Stomach (tissue), 9 donors: ENCODE data around the gene PPTC7. TPM values are rescaled to one million over a fixed set of nuclear protein-coding genes. Genes with fewer than 3 reads are reported as not detected.
A peak's percentile ranks its signal among the peaks of the same experiment; 100 is the strongest.
"Not testable (repeated sequence)": the region's sequence is repeated elsewhere in the genome, so short reads cannot be mapped to it uniquely, and the experiment has no call there.

Experiments used
- DNase-seq, 2 donors: peaks; one replicate each; pipeline versions ENCODE4 v3.0.0 to v3.0.0-alpha.2; 2013 to 2019
- H3K27ac ChIP-seq, 5 donors: fragments of 200-600 bp in 4 of 5; sonication (generic) in 4 of 5; one replicate each; pipeline ENCODE4 v1.5.1; 2013 to 2019; ENCODE audit warnings: mild to moderate bottlenecking in 1 of 5, moderate library complexity in 1 of 5
- H3K27me3 ChIP-seq, 3 donors: fragments of 200-600 bp; sonication (generic); one replicate each; pipeline ENCODE4 v1.5.1; 2017 to 2019; ENCODE audit warnings: mixed run types in 1 of 3
- H3K36me3 ChIP-seq, 4 donors: fragments of 200-600 bp; sonication (generic); 1 replicate in 3 of 4; 2 replicates in 1 of 4; pipeline ENCODE4 v1.5.1; 2016 to 2019
- H3K4me1 ChIP-seq, 4 donors: fragments of 200-600 bp; sonication (generic); one replicate each; pipeline ENCODE4 v1.5.1; 2016 to 2019
- H3K4me3 ChIP-seq, 4 donors: fragments of 200-600 bp; sonication (generic) in 3 of 4; one replicate each; pipeline ENCODE4 v1.5.1; 2016 to 2019; ENCODE audit warnings: mild to moderate bottlenecking in 1 of 4
- H3K9me3 ChIP-seq, 4 donors: fragments of 200-600 bp; sonication (generic); one replicate each; pipeline ENCODE4 v1.5.1; 2016 to 2019
- EP300 ChIP-seq: sonication (generic); formaldehyde crosslinking; IDR thresholded peaks from one replicate; pipeline ENCODE4 v1.6.1; 2017; ENCODE audit warnings: antibody characterized with exemption
- POLR2A ChIP-seq, 4 donors: fragments of 450-650 bp; IDR thresholded peaks; one replicate each; pipeline ENCODE4 v1.6.1; 2016; ENCODE audit warnings: antibody characterized with exemption in 4 of 4, control low read depth in 2 of 4, mild to moderate bottlenecking in 1 of 4, moderate library complexity in 1 of 4
- POLR2AphosphoS5 ChIP-seq, 3 donors: sonication (generic); formaldehyde crosslinking; IDR thresholded peaks; one replicate each; pipeline ENCODE4 v1.6.1; 2016; ENCODE audit warnings: antibody characterized with exemption in 3 of 3
- WGBS, 5 donors: extraction: QIAGEN DNeasy Blood & Tissue Kit in 3 of 5; methylation state at CpG; one replicate each; pipeline versions ENCODE4 v1.1.5 to v1.1.7; 2013 to 2018; 5-methylcytosine and 5-hydroxymethylcytosine counted together
- intact Hi-C: fragments of 100-400 bp; cut with DNase I; formaldehyde crosslinking; loops from one replicate; pipeline ENCODE4 v1.15.1; 2023; ENCODE audit warnings: low total_unique reads
- polyA plus RNA-seq, 3 donors: library from polyadenylated mRNA; stranded (reverse); fragments of 200-250 nt; gene quantifications; one replicate each; pipeline ENCODE4 v1.2.3, GENCODE V29; 2013
- total RNA-seq, 5 donors: library from RNA; depleted of rRNA; stranded (reverse); fragments of >200 nt; gene quantifications; one replicate each; pipeline versions ENCODE4 v1.1.0 to v1.2.3, GENCODE V29; 2014 to 2016
- TF ChIP-seq, protein P1 (sequence below), 7 experiments: fragments of 450-650 bp in 4 of 7; fragments of 200-600 bp in 3 of 7; sonication (generic) in 3 of 7; IDR thresholded peaks; one replicate each; pipeline ENCODE4 v1.5.1; 2016 to 2019; ENCODE audit warnings: antibody characterized with exemption in 7 of 7, control low read depth in 2 of 7, mild to moderate bottlenecking in 1 of 7
- donor health status: healthy with polysubstance abuse.
- donor health status: Bipolar disorder and iron deficiency.
- donor health status: healthy.

PPTC7 gene
- total and polyA plus RNA-seq, 8 donors = 8.2 to 46.4 (median 14.8) TPM

DNA sequence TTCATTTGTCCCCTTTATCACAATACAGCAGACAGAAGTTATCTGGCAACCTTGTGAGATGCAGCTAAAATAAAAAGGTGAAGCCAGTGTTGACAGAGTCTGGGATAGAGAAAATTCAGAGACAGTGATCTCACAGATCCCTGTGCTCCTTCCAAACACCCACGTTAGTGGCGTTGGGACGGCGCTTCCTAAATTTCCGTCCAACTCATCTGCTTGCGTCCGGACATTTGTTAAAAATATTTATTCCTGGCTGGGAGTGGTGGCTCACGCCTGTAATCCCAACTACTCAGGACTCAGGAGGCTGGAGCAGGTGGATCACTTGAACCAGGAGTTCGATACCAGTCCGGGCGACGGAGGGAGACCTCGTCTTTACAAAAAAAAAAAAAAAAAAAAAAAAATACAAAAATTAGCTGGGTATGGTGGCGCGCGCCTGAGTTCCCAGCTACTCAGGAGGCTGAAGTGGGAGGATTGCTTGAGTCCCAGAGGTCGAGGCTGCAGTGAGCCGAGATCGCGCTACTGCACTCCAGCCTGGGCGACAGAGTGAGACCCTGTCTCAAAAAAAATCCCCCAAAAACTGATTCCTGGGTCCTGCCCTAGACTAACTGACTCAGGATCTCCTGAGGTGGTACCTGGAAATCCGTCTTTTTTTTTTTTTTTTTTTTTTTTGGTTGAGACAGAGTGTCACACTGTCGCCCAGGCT is 30.1 kb upstream of the PPTC7 start:
- Histone ChIP-seq H3K27me3 (no peaks in the 10 kb centered on the region), H3K4me3 (peak overlapping the region; percentile 66 to 85 (median 74)), H3K27ac (peak overlapping the region; percentile 44 to 82 (median 74)), H3K36me3 (peaks cover 0 to 16% (median 4%) of the 10 kb centered on the region in 4 donors), H3K9me3 (no peaks in the 10 kb centered on the region), H3K4me1 (peaks cover 0 to 16% (median 12%) of the 10 kb centered on the region in 4 donors)
- WGBS, 5 donors = 74 to 86% (median 82%) methylated on average over 21 to 23 of the region's 23 CpGs
- intact Hi-C loops = loop anchor here (10.0 kb wide), 1 partner anchor 82 kb away; no protein-coding TSS in a partner anchor
- no peak for DNase-seq
- TF ChIP-seq, protein P1, sequence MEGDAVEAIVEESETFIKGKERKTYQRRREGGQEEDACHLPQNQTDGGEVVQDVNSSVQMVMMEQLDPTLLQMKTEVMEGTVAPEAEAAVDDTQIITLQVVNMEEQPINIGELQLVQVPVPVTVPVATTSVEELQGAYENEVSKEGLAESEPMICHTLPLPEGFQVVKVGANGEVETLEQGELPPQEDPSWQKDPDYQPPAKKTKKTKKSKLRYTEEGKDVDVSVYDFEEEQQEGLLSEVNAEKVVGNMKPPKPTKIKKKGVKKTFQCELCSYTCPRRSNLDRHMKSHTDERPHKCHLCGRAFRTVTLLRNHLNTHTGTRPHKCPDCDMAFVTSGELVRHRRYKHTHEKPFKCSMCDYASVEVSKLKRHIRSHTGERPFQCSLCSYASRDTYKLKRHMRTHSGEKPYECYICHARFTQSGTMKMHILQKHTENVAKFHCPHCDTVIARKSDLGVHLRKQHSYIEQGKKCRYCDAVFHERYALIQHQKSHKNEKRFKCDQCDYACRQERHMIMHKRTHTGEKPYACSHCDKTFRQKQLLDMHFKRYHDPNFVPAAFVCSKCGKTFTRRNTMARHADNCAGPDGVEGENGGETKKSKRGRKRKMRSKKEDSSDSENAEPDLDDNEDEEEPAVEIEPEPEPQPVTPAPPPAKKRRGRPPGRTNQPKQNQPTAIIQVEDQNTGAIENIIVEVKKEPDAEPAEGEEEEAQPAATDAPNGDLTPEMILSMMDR (IDR thresholded peaks at IDR 0.05) = no peak
- TF ChIP-seq POLR2AphosphoS5 (IDR thresholded peaks at IDR 0.05) = no peak
- no peak for TF ChIP-seq EP300
- no peak for TF ChIP-seq POLR2A (IDR thresholded peaks at IDR 0.05)

DNA sequence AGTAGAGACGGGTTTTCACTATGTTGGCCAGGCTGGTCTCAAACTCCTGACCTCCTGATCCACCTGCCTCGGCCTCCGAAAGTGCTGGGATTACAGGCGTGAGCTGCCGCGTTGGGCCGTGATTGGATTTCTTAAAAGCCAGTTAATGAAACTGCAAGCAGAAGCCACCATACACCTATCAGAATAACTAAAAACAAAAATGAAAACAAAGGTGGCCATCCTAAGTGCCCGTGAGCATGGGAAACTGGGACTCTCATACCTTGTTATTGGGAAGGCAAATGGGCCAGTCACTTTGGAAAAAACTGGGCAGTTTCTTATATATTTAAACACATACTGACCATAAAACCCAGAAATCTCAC is 23.1 kb upstream of the PPTC7 start:
- Histone ChIP-seq H3K36me3 (no peaks in the 10 kb centered on the region), H3K27me3 (no peaks in the 10 kb centered on the region), H3K4me1 (no peaks in the 10 kb centered on the region), H3K27ac (peak overlapping the region in 2 of 5 donors; percentile 57 to 63), H3K9me3 (no peaks in the 10 kb centered on the region), H3K4me3 (peak overlapping the region in 1 of 4 donors; percentile 28)
- intact Hi-C loops = loop anchor here (10.0 kb wide), 1 partner anchor 151 kb away; the partner anchor contains the start of gene ARPC3
- no peak for DNase-seq
- TF ChIP-seq POLR2A (IDR thresholded peaks at IDR 0.05) (no peak), POLR2AphosphoS5 (IDR thresholded peaks at IDR 0.05) (no peak), EP300 (no peak)
- TF ChIP-seq, protein P1 (IDR thresholded peaks at IDR 0.05) = no peak
- WGBS, 5 donors = 89 to 97% (median 93%) methylated on average over 8 of the region's 8 CpGs

GRCh38 chr12:110602085-110602814 is 19.1 kb upstream of the PPTC7 start:
- H3K4me3 ChIP-seq, H3K27ac ChIP-seq, H3K9me3 ChIP-seq, H3K36me3 ChIP-seq, H3K4me1 ChIP-seq, H3K27me3 ChIP-seq: not testable (repeated sequence)
- intact Hi-C loops = loop anchor here (5.0 to 10.0 kb wide), 2 partner anchors 90 to 147 kb away; partner anchors contain the start of gene ARPC3
- TF ChIP-seq, protein P1 (IDR thresholded peaks at IDR 0.05) = peak in 5 of 7 experiments; percentile 52 to 78 (median 66)
- TF ChIP-seq POLR2AphosphoS5 (IDR thresholded peaks at IDR 0.05) = peak in 1 of 3 donors; percentile 55
- WGBS, 5 donors = 54 to 60% (median 56%) methylated on average over 14 of the region's 14 CpGs
- peak in 1 of 2 donors; percentile 76 for DNase-seq

DNA sequence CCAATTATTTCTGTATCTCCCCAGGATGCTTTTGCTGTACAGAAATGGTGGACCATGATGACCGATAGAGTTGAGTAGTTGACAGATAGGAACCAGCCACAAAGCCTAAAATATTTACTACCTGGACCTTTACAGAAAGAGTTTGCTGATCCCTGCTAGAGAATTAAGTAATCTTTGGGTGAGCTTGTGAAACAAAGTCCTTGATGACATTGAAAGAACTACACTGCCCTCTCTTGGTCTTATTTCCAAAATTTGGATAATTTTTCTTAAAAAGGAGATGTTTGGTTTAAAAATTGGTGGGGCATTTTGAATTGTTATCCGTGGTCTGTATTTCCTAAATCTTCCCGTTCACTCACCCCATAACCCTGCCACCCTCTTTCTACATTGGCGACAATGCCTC is 17.1 kb upstream of the PPTC7 start:
- Histone ChIP-seq H3K4me3 (no peak overlapping the region), H3K4me1 (peaks cover 0 to 8% (median 3%) of the 10 kb centered on the region in 4 donors), H3K27me3 (no peaks in the 10 kb centered on the region), H3K36me3 (no peaks in the 10 kb centered on the region), H3K9me3 (no peaks in the 10 kb centered on the region), H3K27ac (no peak overlapping the region)
- no peak for TF ChIP-seq POLR2AphosphoS5 (IDR thresholded peaks at IDR 0.05)
- TF ChIP-seq, protein P1 (IDR thresholded peaks at IDR 0.05) = peak in 4 of 7 experiments; percentile 7 to 55 (median 42)
- DNase-seq = peak in 1 of 2 donors; percentile 67
- intact Hi-C loops = loop anchor here (5.0 to 10.0 kb wide), 2 partner anchors 88 to 145 kb away; partner anchors contain the start of gene ARPC3
- 26 to 38% (median 33%) methylated on average over 4 of the region's 4 CpGs for WGBS, 5 donors
